GM12874 (cell line): ENCODE data around the gene SMOC2.

Experiments used
- TF ChIP-seq, protein P1 (sequence below): IDR thresholded peaks from 2 replicates; pipeline ENCODE4 v1.5.1; 2011; ENCODE audit warnings: low read depth, mild to moderate bottlenecking, control low read depth, low read length, moderate library complexity; ENCODE audit not compliant: insufficient read depth

The SMOC2 gene

DNA sequence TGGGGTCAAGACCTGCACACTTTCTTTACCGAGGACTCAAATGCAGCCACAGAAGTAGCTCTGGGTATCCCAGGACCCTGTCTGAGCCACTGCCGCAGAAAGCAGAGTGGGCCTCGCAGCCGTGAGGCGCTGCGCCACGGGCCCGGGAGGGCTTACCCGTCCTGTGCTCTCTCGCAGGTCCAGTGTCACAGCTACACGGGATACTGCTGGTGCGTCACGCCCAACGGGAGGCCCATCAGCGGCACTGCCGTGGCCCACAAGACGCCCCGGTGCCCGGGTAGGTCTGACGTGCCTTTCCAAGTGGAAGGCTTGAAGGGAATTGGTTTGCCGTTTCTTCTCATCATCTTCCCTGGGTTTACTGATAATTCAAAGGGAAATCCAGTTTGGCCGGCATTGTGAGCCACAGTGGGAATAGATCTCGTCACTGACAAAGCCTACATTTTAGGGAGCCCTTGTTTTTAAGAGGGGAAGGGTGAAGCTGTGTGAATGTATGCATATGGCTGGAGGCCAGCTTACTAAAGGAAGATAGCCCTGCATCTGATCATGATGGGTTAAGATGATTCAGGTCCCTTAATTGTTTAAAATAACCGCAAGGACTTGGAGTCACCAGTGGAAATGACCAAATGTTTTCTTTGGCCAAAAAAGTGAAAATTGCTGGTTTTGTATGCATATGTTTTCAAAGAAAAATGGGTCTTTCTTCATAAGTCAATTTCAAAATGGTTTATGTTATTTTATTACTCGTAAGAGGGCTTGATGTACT is 86.6 kb downstream of the SMOC2 start:
- TF ChIP-seq, protein P1, sequence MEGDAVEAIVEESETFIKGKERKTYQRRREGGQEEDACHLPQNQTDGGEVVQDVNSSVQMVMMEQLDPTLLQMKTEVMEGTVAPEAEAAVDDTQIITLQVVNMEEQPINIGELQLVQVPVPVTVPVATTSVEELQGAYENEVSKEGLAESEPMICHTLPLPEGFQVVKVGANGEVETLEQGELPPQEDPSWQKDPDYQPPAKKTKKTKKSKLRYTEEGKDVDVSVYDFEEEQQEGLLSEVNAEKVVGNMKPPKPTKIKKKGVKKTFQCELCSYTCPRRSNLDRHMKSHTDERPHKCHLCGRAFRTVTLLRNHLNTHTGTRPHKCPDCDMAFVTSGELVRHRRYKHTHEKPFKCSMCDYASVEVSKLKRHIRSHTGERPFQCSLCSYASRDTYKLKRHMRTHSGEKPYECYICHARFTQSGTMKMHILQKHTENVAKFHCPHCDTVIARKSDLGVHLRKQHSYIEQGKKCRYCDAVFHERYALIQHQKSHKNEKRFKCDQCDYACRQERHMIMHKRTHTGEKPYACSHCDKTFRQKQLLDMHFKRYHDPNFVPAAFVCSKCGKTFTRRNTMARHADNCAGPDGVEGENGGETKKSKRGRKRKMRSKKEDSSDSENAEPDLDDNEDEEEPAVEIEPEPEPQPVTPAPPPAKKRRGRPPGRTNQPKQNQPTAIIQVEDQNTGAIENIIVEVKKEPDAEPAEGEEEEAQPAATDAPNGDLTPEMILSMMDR = no peak

- TF ChIP-seq, protein P1 = no peak
Measured at GRCh38 chr6:168528474-168529095, 87.6 kb downstream of the SMOC2 start.

DNA sequence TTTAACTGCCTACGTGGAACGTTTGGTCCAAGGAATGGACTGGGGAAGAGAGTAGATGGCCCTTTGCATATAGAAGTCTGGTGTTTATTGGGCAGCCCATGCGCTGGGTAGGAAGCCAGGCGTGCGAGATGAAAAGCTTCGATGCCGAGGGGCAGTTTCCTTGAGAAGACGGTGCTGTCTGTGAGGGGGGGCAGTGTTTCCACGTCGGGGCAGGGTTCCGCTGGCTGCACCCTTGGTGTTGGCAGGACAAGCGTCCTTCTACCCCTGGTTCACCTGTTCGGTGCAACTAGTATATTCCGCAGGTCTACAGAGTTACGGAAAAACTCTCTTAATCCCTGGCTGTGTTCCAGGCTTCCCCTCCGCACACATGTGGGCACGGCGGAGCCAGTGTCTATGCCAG is 88.2 kb downstream of the SMOC2 start:
- TF ChIP-seq, protein P1 = no peak

DNA sequence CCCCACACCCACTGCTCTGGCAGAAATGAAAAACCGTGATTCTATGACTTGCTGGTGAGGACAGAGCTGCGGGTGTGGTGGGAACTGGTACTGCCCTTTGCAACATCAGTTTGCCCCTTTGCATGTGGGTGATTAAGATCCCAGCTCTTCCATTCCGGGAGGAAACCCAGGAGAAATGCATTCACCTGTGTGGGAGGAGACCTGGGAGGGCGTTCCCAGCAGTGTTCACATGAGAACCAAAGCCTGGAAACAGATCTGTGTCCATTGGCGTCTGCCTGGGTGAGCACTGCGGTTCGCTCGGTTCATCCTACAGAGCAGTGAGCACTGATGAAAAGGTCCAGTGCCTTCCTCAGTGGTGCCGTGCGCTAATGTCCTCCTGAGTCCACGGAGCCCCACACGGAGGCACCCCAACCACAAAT is 89.7 kb downstream of the SMOC2 start:
- TF ChIP-seq, protein P1 = no peak

- TF ChIP-seq, protein P1 = no peak
Measured at GRCh38 chr6:168532070-168532469, 91.1 kb downstream of the SMOC2 start.

- TF ChIP-seq, protein P1 = no peak
Measured at GRCh38 chr6:168533414-168533813, 92.4 kb downstream of the SMOC2 start.

DNA sequence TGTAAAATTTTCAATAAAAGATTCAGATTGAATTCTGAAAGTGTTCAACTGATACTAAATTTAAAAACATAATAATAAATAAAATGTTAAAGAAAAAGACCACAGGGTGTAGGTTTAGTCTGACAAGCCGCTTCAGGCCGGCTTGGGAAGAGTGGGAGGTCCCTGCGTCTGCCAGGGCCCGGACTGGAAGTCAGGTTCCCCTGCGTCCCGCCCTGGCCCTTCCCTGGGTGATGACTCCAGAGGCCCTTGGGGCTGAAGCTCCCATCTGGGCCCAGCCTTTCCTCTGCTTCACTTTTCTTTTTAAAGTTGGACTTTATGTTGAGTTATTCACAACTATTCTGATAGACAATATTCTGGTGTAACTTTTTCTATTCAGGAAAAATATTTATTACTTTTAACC is 93.3 kb downstream of the SMOC2 start:
- TF ChIP-seq, protein P1 = no peak
